Vagina (tissue), 2 donors: Measurements from ENCODE around the gene NDUFA11. TPM values are rescaled to one million over a fixed set of nuclear protein-coding genes. Genes with fewer than 3 reads are reported as not detected.

ENCODE experiments used
- DNase-seq, 2 donors: peaks; one replicate each; pipeline ENCODE4 v3.0.0-alpha.2; 2017; ENCODE audit errors: extremely low spot score in 2 of 2
- H3K27ac ChIP-seq: fragments of 200-600 bp; sonication (generic); one replicate; pipeline ENCODE4 v1.5.1; 2019
- H3K27me3 ChIP-seq: fragments of 200-600 bp; sonication (generic); one replicate; pipeline ENCODE4 v1.5.1; 2019
- H3K36me3 ChIP-seq, 2 donors: fragments of 200-600 bp; sonication (generic); one replicate each; pipeline ENCODE4 v1.5.1; 2017 to 2019
- H3K4me1 ChIP-seq: fragments of 200-600 bp; sonication (generic); one replicate; pipeline ENCODE4 v1.5.1; 2019
- H3K4me3 ChIP-seq, 2 donors: fragments of 200-600 bp; sonication (generic); 1 replicate in 1 of 2; 2 replicates in 1 of 2; pipeline ENCODE4 v1.5.1; 2016 to 2019
- H3K9me3 ChIP-seq: fragments of 200-600 bp; sonication (generic); one replicate; pipeline ENCODE4 v1.5.1; 2019
- CTCF ChIP-seq, 3 experiments: fragments of 450-650 bp in 2 of 3; fragments of 200-600 bp in 1 of 3; sonication (generic) in 1 of 3; IDR thresholded peaks; one replicate each; pipeline ENCODE4 v1.5.1; 2017 to 2019; ENCODE audit warnings: antibody characterized with exemption in 3 of 3, mild to moderate bottlenecking in 2 of 3, moderate library complexity in 2 of 3
- POLR2A ChIP-seq, 2 donors: fragments of 450-650 bp; IDR thresholded peaks; one replicate each; pipeline ENCODE4 v1.6.1; 2017; ENCODE audit warnings: antibody characterized with exemption in 2 of 2, mild to moderate bottlenecking in 2 of 2, moderate library complexity in 2 of 2
- POLR2AphosphoS5 ChIP-seq, 2 donors: sonication (generic); formaldehyde crosslinking; IDR thresholded peaks; one replicate each; pipeline ENCODE4 v1.9.0; 2017; ENCODE audit warnings: antibody characterized with exemption in 2 of 2, mild to moderate bottlenecking in 2 of 2, low read depth in 1 of 2; ENCODE audit not compliant: insufficient read depth in 1 of 2
- intact Hi-C: fragments of 100-400 bp; cut with DNase I; formaldehyde crosslinking; loops from one replicate; pipeline ENCODE4 v1.15.1; 2023
- total RNA-seq: library from RNA; depleted of rRNA; stranded (reverse); fragments of >200 nt; gene quantifications from one replicate; pipeline ENCODE4 v1.2.3, GENCODE V29; 2016

The NDUFA11 gene
- total RNA-seq, 1 donor from 2014 or later, result 318 TPM

GRCh38 chr19:5941673-5942072 lies 38.1 kb upstream of the NDUFA11 start:
- no peak for TF ChIP-seq POLR2AphosphoS5 (IDR thresholded peaks at IDR 0.05; ENCODE audit: insufficient read depth in 1 of 2, low read depth in 1 of 2)
- no peak for TF ChIP-seq CTCF (IDR thresholded peaks at IDR 0.05)
- TF ChIP-seq POLR2A (IDR thresholded peaks at IDR 0.05), result no peak
- no peak for DNase-seq
- H3K4me1 ChIP-seq, result peaks cover 15% of the 10 kb centered on the region
- no peak overlapping the region for H3K27ac ChIP-seq
- H3K27me3 ChIP-seq, result no peaks in the 10 kb centered on the region
- H3K9me3 ChIP-seq, result no peaks in the 10 kb centered on the region
- intact Hi-C loops, result no loop called here
- peaks cover 0 to 12% of the 10 kb centered on the region in 2 donors for H3K36me3 ChIP-seq
- no peak overlapping the region for H3K4me3 ChIP-seq

GRCh38 chr19:5940260-5941208 lies 36.9 kb upstream of the NDUFA11 start:
- H3K4me1 ChIP-seq, result peaks cover 14% of the 10 kb centered on the region
- no peaks in the 10 kb centered on the region for H3K27me3 ChIP-seq
- peaks cover 0 to 18% of the 10 kb centered on the region in 2 donors for H3K36me3 ChIP-seq
- no peak overlapping the region for H3K4me3 ChIP-seq
- H3K27ac ChIP-seq, result no peak overlapping the region
- DNase-seq, result no peak
- H3K9me3 ChIP-seq, result no peaks in the 10 kb centered on the region
- TF ChIP-seq CTCF (IDR thresholded peaks at IDR 0.05) (no peak), POLR2AphosphoS5 (IDR thresholded peaks at IDR 0.05; ENCODE audit: insufficient read depth in 1 of 2, low read depth in 1 of 2) (no peak), POLR2A (IDR thresholded peaks at IDR 0.05) (no peak)
- intact Hi-C loops, result no loop called here

- DNase-seq, result no peak
- H3K27ac ChIP-seq, result no peak overlapping the region
- H3K4me3 ChIP-seq, result no peak overlapping the region
- intact Hi-C loops, result no loop called here
- no peaks in the 10 kb centered on the region for H3K27me3 ChIP-seq
- no peaks in the 10 kb centered on the region for H3K9me3 ChIP-seq
- H3K4me1 ChIP-seq, result peaks cover 32% of the 10 kb centered on the region
- peaks cover 0 to 18% of the 10 kb centered on the region in 2 donors for H3K36me3 ChIP-seq
- TF ChIP-seq POLR2AphosphoS5 (IDR thresholded peaks at IDR 0.05; ENCODE audit: insufficient read depth in 1 of 2, low read depth in 1 of 2), result no peak
- no peak for TF ChIP-seq POLR2A (IDR thresholded peaks at IDR 0.05)
- TF ChIP-seq CTCF (IDR thresholded peaks at IDR 0.05), result no peak
Observed at GRCh38 chr19:5937550-5937949, 34.0 kb upstream of the NDUFA11 start.

GRCh38 chr19:5936292-5936592 lies 32.7 kb upstream of the NDUFA11 start:
- peak overlapping the region; percentile 67 for H3K27ac ChIP-seq

More at GRCh38 chr19:5936292-5936592, 32.7 kb upstream of the NDUFA11 start:
- H3K4me3 ChIP-seq, result no peak overlapping the region
- no peaks in the 10 kb centered on the region for H3K27me3 ChIP-seq
- no peaks in the 10 kb centered on the region for H3K9me3 ChIP-seq
- H3K4me1 ChIP-seq, result peaks cover 32% of the 10 kb centered on the region
- intact Hi-C loops, result no loop called here
- DNase-seq, result no peak
- H3K36me3 ChIP-seq, result peaks cover 0 to 28% of the 10 kb centered on the region in 2 donors
- TF ChIP-seq CTCF (IDR thresholded peaks at IDR 0.05), result no peak
- no peak for TF ChIP-seq POLR2AphosphoS5 (IDR thresholded peaks at IDR 0.05; ENCODE audit: insufficient read depth in 1 of 2, low read depth in 1 of 2)
- TF ChIP-seq POLR2A (IDR thresholded peaks at IDR 0.05), result no peak
